Measurements from ENCODE around the gene KLHL40. TPM values are rescaled to one million over a fixed set of nuclear protein-coding genes. Genes with fewer than 3 reads are reported as not detected.

The KLHL40 gene
- total and polyA plus RNA-seq, 9 of the 15 experiments (the other 6 are each of a cell fraction or from before 2014, with no cell fraction given): not detected

DNA sequence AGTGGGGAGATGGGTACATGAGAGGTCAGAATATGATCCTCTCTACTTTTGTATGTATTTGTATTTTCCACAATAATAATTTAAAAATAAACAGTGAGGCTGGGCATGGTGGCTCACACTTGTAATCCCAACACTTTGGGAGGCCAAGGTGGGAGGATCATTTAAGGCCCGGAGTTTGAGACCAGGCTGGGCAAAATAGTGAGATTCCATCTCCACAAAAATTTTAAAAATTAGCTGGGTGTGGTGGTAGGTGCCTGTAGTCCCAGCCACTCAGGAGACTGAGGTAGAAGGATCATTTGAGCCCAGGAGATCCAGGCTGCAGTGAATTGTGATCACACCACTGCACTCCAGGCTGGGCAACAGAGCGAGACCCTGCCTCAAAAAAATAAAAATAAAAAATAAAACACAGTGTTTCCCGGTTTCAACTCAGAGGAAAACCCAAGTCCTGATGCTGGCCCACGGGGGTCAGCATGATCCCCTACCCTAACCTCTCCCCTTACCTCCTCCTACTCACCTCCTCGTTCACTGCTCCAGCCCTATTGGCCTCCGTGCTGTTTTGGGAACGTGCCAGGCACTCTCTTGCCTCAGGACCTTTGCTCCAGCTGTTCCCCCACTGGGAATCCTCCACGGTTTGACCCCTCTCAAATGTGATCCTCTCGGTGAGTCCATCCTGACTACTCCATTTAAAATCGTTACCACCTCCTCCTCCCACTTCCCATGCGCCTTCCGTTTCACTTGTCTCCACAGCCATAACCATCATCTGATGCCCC lies 2.9 kb upstream of the KLHL40 start:
- CTCF ChIA-PET (ENCODE audit: low intra/inter-chr PET ratio): no interaction called here
- Histone ChIP-seq H3K9me3 (replicated peaks; ENCODE audit: control insufficient read depth, insufficient read depth, low read depth, low read length) (no peaks in the 10 kb centered on the region), H3K79me2 (ENCODE audit: control insufficient read depth, insufficient read depth, low read length) (no peaks in the 10 kb centered on the region), H3K36me3 (ENCODE audit: control insufficient read depth, insufficient read depth, low read length) (no peaks in the 10 kb centered on the region), H3K9me1 (ENCODE audit: control insufficient read depth, insufficient read depth, low read length) (peaks cover 5% of the 10 kb centered on the region), H4K20me1 (replicated peaks; ENCODE audit: control insufficient read depth, insufficient read depth, low read length) (no peaks in the 10 kb centered on the region), H3K27ac (ENCODE audit: extremely low read depth, low read depth, low read length) (no peak overlapping the region), H3K4me3 (no peak overlapping the region), H3K4me1 (replicated peaks in 1 of 2; ENCODE audit: control insufficient read depth in 2 of 2, insufficient read depth in 2 of 2, low read length in 2 of 2) (peaks cover 3 to 16% of the 10 kb centered on the region in 2 experiments; a peak in 3 of 5 replicates), H2AFZ (ENCODE audit: low read depth, low read length) (no peak overlapping the region), H3K9ac (ENCODE audit: insufficient read depth in 1 of 2, low read depth in 2 of 2, low read length in 2 of 2) (no peak overlapping the region), H3K4me2 (ENCODE audit: insufficient read depth, low read length) (no peak overlapping the region), H3K27me3 (ENCODE audit: control insufficient read depth in 2 of 2, insufficient read depth in 2 of 2, low read length in 2 of 2) (peaks cover 21 to 46% of the 10 kb centered on the region in 2 experiments; a peak in 4 of 5 replicates)
- POLR2A ChIA-PET: no interaction called here
- TF ChIP-seq ZNF121 (CRISPR knock-in tag; conservative IDR thresholded peaks at IDR 0.05) (peak; percentile 58), NFIC (IDR thresholded peaks at IDR 0.05) (peak; percentile 48), RAD51 (IDR thresholded peaks at IDR 0.05; ENCODE audit: borderline replicate concordance, low read depth) (no peak)
- ATAC-seq (no peak), FAIRE-seq (no peak), DNase-seq (ENCODE audit: extremely low read depth in 1 of 4, low spot score in 3 of 4) (no peak)
- no TSS peak for BruUV-seq (replicated peaks)
- in situ Hi-C loops (cut with MboI): no loop called here
- intact Hi-C loops (cut with micrococcal nuclease): no loop called here
- WGBS (ENCODE audit: insufficient coverage, low coverage, missing lambda C conversion rate): 11% methylated on average over 12 of the region's 12 CpGs

DNA sequence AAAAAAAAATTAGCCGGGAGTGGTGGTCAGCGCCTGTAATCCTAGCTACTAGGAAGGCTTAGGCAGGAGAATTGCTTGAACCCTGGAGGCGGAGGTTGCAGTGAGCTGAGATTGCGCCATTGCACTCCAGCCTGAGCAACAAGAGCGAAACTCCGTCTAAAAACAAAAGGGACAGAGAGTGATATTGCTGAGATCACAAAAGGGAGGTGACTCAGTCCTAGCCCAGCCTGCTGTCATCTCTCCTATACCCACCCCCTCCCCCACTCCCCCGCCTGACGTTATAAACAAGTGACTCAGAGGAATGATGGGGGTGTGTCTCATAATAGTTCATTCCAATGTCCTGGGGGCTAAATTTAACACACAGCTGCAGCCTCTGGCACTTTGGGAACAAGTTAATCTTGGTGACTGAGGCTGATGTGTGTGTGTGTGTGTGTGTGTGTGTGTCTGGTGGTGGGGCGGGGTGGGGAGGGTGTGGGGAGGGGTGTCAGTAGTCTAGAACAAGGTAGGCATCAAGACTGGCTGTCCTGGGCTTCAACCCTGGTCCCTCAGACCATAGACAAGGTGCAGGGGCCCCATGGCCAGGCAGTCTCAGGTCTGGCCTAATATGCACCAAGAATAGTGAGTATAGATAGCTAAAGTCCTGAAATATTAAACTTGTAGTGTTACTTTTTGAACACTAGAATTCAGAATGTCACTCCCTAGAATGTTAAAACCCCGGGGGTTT lies 1.3 kb upstream of the KLHL40 start:
- Histone ChIP-seq H3K79me2 (ENCODE audit: control insufficient read depth, insufficient read depth, low read length) (no peaks in the 10 kb centered on the region), H3K9me1 (ENCODE audit: control insufficient read depth, insufficient read depth, low read length) (peaks cover 5% of the 10 kb centered on the region), H3K27me3 (ENCODE audit: control insufficient read depth in 2 of 2, insufficient read depth in 2 of 2, low read length in 2 of 2) (peaks cover 31 to 54% of the 10 kb centered on the region in 2 experiments), H3K4me3 (no peak overlapping the region), H3K4me2 (ENCODE audit: insufficient read depth, low read length) (0 out of 2 replicates have a peak overlapping the region, but pooled peaks have one; percentile 9), H2AFZ (ENCODE audit: low read depth, low read length) (no peak overlapping the region), H3K9me3 (replicated peaks; ENCODE audit: control insufficient read depth, insufficient read depth, low read depth, low read length) (no peaks in the 10 kb centered on the region), H3K4me1 (replicated peaks in 1 of 2; ENCODE audit: control insufficient read depth in 2 of 2, insufficient read depth in 2 of 2, low read length in 2 of 2) (peaks cover 3 to 26% of the 10 kb centered on the region in 2 experiments; a peak in 3 of 5 replicates), H3K9ac (ENCODE audit: insufficient read depth in 1 of 2, low read depth in 2 of 2, low read length in 2 of 2) (no peak overlapping the region), H3K27ac (ENCODE audit: extremely low read depth, low read depth, low read length) (no peak overlapping the region), H3K36me3 (ENCODE audit: control insufficient read depth, insufficient read depth, low read length) (no peaks in the 10 kb centered on the region), H4K20me1 (replicated peaks; ENCODE audit: control insufficient read depth, insufficient read depth, low read length) (no peaks in the 10 kb centered on the region)
- peak; percentile 94 for ATAC-seq
- BruUV-seq (replicated peaks): no TSS peak
- intact Hi-C loops (cut with micrococcal nuclease) (no loop called here), in situ Hi-C loops (cut with MboI) (no loop called here)
- ChIA-PET CTCF (ENCODE audit: low intra/inter-chr PET ratio) (interaction anchor here (0.6 to 1.7 kb wide), 2 partner anchors 60 to 97 kb away, joined by 4 to 6 read pairs; no protein-coding TSS in a partner anchor), POLR2A (interaction anchor here (0.5 to 1.3 kb wide), 3 partner anchors 13 to 32 kb away, joined by 3 to 4 read pairs (median 4); no protein-coding TSS in a partner anchor)
- 0% methylated on average over 10 of the region's 10 CpGs for WGBS (ENCODE audit: insufficient coverage, low coverage, missing lambda C conversion rate)
- peak; percentile 95 for FAIRE-seq
- peak; percentile 84 to 98 (median 96) for DNase-seq (ENCODE audit: extremely low read depth in 1 of 4, low spot score in 3 of 4)
- TF ChIP-seq HIVEP1 (CRISPR knock-in tag; IDR thresholded peaks at IDR 0.05) (no peak), PRPF4 (IDR thresholded peaks at IDR 0.05; ENCODE audit: insufficient read depth, low read depth, low read length, poor library complexity, severe bottlenecking) (no peak), EHMT2 (IDR thresholded peaks at IDR 0.05) (no peak), FUS (optimal IDR thresholded peaks at IDR 0.05; ENCODE audit: low read depth, low read length) (no peak)
- TF ChIP-seq, protein P1, sequence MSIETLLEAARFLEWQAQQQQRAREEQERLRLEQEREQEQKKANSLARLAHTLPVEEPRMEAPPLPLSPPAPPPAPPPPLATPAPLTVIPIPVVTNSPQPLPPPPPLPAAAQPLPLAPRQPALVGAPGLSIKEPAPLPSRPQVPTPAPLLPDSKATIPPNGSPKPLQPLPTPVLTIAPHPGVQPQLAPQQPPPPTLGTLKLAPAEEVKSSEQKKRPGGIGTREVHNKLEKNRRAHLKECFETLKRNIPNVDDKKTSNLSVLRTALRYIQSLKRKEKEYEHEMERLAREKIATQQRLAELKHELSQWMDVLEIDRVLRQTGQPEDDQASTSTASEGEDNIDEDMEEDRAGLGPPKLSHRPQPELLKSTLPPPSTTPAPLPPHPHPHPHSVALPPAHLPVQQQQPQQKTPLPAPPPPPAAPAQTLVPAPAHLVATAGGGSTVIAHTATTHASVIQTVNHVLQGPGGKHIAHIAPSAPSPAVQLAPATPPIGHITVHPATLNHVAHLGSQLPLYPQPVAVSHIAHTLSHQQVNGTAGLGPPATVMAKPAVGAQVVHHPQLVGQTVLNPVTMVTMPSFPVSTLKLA (conservative IDR thresholded peaks at IDR 0.05): peak in 1 of 2 experiments; percentile 30; a peak in 1 of 4 replicates
- TF ChIP-seq, protein P2, sequence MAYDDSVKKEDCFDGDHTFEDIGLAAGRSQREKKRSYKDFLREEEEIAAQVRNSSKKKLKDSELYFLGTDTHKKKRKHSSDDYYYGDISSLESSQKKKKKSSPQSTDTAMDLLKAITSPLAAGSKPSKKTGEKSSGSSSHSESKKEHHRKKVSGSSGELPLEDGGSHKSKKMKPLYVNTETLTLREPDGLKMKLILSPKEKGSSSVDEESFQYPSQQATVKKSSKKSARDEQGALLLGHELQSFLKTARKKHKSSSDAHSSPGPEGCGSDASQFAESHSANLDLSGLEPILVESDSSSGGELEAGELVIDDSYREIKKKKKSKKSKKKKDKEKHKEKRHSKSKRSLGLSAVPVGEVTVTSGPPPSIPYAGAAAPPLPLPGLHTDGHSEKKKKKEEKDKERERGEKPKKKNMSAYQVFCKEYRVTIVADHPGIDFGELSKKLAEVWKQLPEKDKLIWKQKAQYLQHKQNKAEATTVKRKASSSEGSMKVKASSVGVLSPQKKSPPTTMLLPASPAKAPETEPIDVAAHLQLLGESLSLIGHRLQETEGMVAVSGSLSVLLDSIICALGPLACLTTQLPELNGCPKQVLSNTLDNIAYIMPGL (CRISPR knock-in tag; IDR thresholded peaks at IDR 0.05): no peak
